ENCODE measurements around the gene ATOX1. TPM values are rescaled to one million over a fixed set of nuclear protein-coding genes. Genes with fewer than 3 reads are reported as not detected.

The ATOX1 gene
- total RNA-seq, 2 donors from 2014 or later, result 32.9 to 36.8 TPM

- H3K27ac ChIP-seq, result peak overlapping the region; percentile 89 to 92
- H3K27me3 ChIP-seq (replicated peaks; ENCODE audit: insufficient read depth), result no peaks in the 10 kb centered on the region
- ATAC-seq (ENCODE audit: insufficient number of reproducible peaks, low FRiP score, low read depth) (no peak), DNase-seq (ENCODE audit: low spot score) (no peak)
- no peaks in the 10 kb centered on the region for H3K9me3 ChIP-seq
- peak overlapping the region; percentile 95 for H3K4me3 ChIP-seq
- no peak for TF ChIP-seq CTCF (IDR thresholded peaks at IDR 0.05)
- H3K4me1 ChIP-seq (ENCODE audit: control insufficient read depth in 1 of 2, low read depth in 2 of 2), result peaks cover 38 to 51% of the 10 kb centered on the region in 2 donors
- H3K36me3 ChIP-seq, result no peaks in the 10 kb centered on the region
Observed at GRCh38 chr5:151772846-151773561, 14.6 kb upstream of the ATOX1 start.

DNA sequence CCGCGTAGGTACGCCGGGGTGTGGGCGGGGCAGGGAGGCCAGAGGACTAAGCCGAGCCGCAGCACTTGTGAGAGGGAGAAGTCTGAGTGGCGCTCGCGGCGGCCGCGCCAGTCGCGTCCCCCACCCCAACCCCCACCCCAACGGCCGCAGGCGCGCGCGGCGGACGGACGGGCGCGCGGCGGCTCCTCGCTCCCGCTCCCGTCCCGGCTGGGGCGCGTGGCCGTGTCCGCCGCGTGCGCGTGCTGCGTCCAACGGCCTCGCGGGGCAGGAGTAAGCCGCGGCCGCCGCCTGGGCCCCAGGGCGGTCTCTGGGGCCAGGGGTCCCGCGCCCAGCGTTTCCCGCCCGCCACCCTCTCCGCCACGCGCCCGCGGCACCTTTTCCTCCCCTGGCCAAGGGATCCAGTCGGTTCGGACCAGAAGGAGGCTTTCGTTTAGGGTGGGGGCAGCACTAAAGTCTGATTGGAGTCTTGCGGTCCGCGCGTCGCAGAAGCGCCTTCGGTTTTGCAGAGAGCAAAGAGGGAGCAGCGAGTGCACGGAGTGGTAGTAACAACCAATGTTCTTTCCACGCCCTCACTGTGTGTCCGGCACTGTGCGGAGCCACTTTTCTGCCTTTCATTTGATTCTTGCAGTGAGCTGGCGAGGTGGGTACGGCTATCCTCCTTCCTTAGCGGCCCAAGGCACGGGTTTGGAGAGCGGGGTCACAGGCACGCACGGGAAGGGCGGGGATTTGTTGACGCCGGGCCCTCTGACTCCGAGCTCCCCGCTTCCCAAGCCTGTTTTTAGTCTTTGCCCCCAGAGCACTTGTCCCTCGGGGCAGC lies 13.8 kb upstream of the ATOX1 start:
- Histone ChIP-seq H3K27ac (peak overlapping the region; percentile 89 to 92), H3K9me3 (no peaks in the 10 kb centered on the region), H3K27me3 (replicated peaks; ENCODE audit: insufficient read depth) (no peaks in the 10 kb centered on the region), H3K4me3 (peak overlapping the region; percentile 95), H3K36me3 (no peaks in the 10 kb centered on the region), H3K4me1 (ENCODE audit: control insufficient read depth in 1 of 2, low read depth in 2 of 2) (peaks cover 38 to 43% of the 10 kb centered on the region in 2 donors)
- peak; percentile 1 for ATAC-seq (ENCODE audit: insufficient number of reproducible peaks, low FRiP score, low read depth)
- TF ChIP-seq CTCF (IDR thresholded peaks at IDR 0.05), result no peak
- DNase-seq (ENCODE audit: low spot score), result no peak

GRCh38 chr5:151771259-151772028 lies 13.0 kb upstream of the ATOX1 start, which contains the start of gene G3BP1:
TSS of gene G3BP1 (plus strand) at chr5:151771954. CDS start at chr5:151786621, 14,667 bp downstream.
- Histone ChIP-seq H3K4me1 (ENCODE audit: control insufficient read depth in 1 of 2, low read depth in 2 of 2) (peaks cover 34 to 37% of the 10 kb centered on the region in 2 donors), H3K9me3 (no peaks in the 10 kb centered on the region), H3K27me3 (replicated peaks; ENCODE audit: insufficient read depth) (no peaks in the 10 kb centered on the region), H3K36me3 (no peaks in the 10 kb centered on the region), H3K27ac (peak within 1 kb of the TSS; percentile 97 to 100), H3K4me3 (peak within 1 kb of the TSS; percentile 95)
- peak; percentile 99 for ATAC-seq (ENCODE audit: insufficient number of reproducible peaks, low FRiP score, low read depth)
- TF ChIP-seq CTCF (IDR thresholded peaks at IDR 0.05), result peak; percentile 32
- DNase-seq (ENCODE audit: low spot score), result peak; percentile 100

- H3K36me3 ChIP-seq, result no peaks in the 10 kb centered on the region
- no peak for TF ChIP-seq CTCF (IDR thresholded peaks at IDR 0.05)
- peak overlapping the region; percentile 89 for H3K4me3 ChIP-seq
- no peaks in the 10 kb centered on the region for H3K9me3 ChIP-seq
- no peaks in the 10 kb centered on the region for H3K27me3 ChIP-seq (replicated peaks; ENCODE audit: insufficient read depth)
- H3K27ac ChIP-seq, result peak overlapping the region; percentile 97 to 100
- DNase-seq (ENCODE audit: low spot score) (peak; percentile 36), ATAC-seq (ENCODE audit: insufficient number of reproducible peaks, low FRiP score, low read depth) (no peak)
- H3K4me1 ChIP-seq (ENCODE audit: control insufficient read depth in 1 of 2, low read depth in 2 of 2), result peaks cover 29% of the 10 kb centered on the region in 2 donors
Observed at GRCh38 chr5:151770383-151771258, 12.2 kb upstream of the ATOX1 start.
